Stimulated activated CD8-positive, alpha-beta memory T cell treated with anti-CD3 and anti-CD28 coated beads, Interleukin-15, amount 100 ng/mL, for 24 hours (primary cell): ENCODE measurements around the gene PARD3B.

Experiments
- DNase-seq: peaks from one replicate; pipeline ENCODE4 v3.0.0-alpha.2; 2020; ENCODE audit warnings: low read depth

The PARD3B gene

GRCh38 chr2:205139822-205140463 is 594.7 kb downstream of the PARD3B start:
- DNase-seq, result no peak

GRCh38 chr2:205141381-205141780 is 596.1 kb downstream of the PARD3B start:
- DNase-seq, result no peak

- DNase-seq, result no peak
Measured at GRCh38 chr2:205145888-205146287, 600.6 kb downstream of the PARD3B start.

- DNase-seq, result no peak
Measured at GRCh38 chr2:205148755-205149154, 603.5 kb downstream of the PARD3B start.

GRCh38 chr2:205156457-205156856 is 611.2 kb downstream of the PARD3B start:
- no peak for DNase-seq

- no peak for DNase-seq
Measured at GRCh38 chr2:205158404-205158803, 613.1 kb downstream of the PARD3B start.

GRCh38 chr2:205161156-205161839 is 616.0 kb downstream of the PARD3B start:
- no peak for DNase-seq

GRCh38 chr2:205166745-205167144 is 621.5 kb downstream of the PARD3B start:
- DNase-seq, result no peak

GRCh38 chr2:205169012-205169411 is 623.7 kb downstream of the PARD3B start:
- DNase-seq, result no peak

GRCh38 chr2:205169464-205169863 is 624.2 kb downstream of the PARD3B start:
- DNase-seq, result no peak

GRCh38 chr2:205170399-205170798 is 625.1 kb downstream of the PARD3B start:
- DNase-seq, result no peak

- no peak for DNase-seq
Measured at GRCh38 chr2:205171261-205171940, 626.1 kb downstream of the PARD3B start.

- no peak for DNase-seq
Measured at GRCh38 chr2:205175831-205176230, 630.6 kb downstream of the PARD3B start.

GRCh38 chr2:205176546-205176945 is 631.3 kb downstream of the PARD3B start:
- DNase-seq, result no peak

- DNase-seq, result no peak
Measured at GRCh38 chr2:205177546-205177945, 632.3 kb downstream of the PARD3B start.

- no peak for DNase-seq
Measured at GRCh38 chr2:205180730-205181129, 635.5 kb downstream of the PARD3B start.

GRCh38 chr2:205187731-205188130 is 642.5 kb downstream of the PARD3B start:
- DNase-seq, result no peak

GRCh38 chr2:205188239-205189138 is 643.2 kb downstream of the PARD3B start:
- DNase-seq, result no peak

- no peak for DNase-seq
Measured at GRCh38 chr2:205189301-205189700, 644.0 kb downstream of the PARD3B start.

- no peak for DNase-seq
Measured at GRCh38 chr2:205190528-205190927, 645.3 kb downstream of the PARD3B start.

GRCh38 chr2:205193125-205193835 is 648.0 kb downstream of the PARD3B start:
- DNase-seq, result no peak

- no peak for DNase-seq
Measured at GRCh38 chr2:205193836-205194228, 648.6 kb downstream of the PARD3B start.
